ENCODE measurements around the gene GAP43.
A peak's percentile ranks its signal among the peaks of the same experiment; 100 is the strongest.

Gene GAP43

GRCh38 chr3:115627180-115628074, 4.1 kb downstream of the GAP43 start:
- DNase-seq (ENCODE audit: low read depth in 3 of 3, low spot score in 1 of 3), result no peak

GRCh38 chr3:115628075-115628412, 4.7 kb downstream of the GAP43 start:
- DNase-seq (ENCODE audit: low read depth in 3 of 3, low spot score in 1 of 3), result no peak

GRCh38 chr3:115630850-115631249, 7.5 kb downstream of the GAP43 start:
- DNase-seq (ENCODE audit: low read depth in 3 of 3, low spot score in 1 of 3), result no peak

GRCh38 chr3:115632026-115632425, 8.7 kb downstream of the GAP43 start:
- no peak for DNase-seq (ENCODE audit: low read depth in 3 of 3, low spot score in 1 of 3)

- DNase-seq (ENCODE audit: low read depth in 3 of 3, low spot score in 1 of 3), result no peak
These were observed 10.2 kb downstream of the GAP43 start for GRCh38 chr3:115633467-115633866.

- DNase-seq (ENCODE audit: low read depth in 3 of 3, low spot score in 1 of 3), result no peak
These were observed 10.7 kb downstream of the GAP43 start for GRCh38 chr3:115634052-115634451.

- DNase-seq (ENCODE audit: low read depth in 3 of 3, low spot score in 1 of 3), result no peak
These were observed 12.1 kb downstream of the GAP43 start for GRCh38 chr3:115635406-115635805.

GRCh38 chr3:115638241-115638640, 14.9 kb downstream of the GAP43 start:
- no peak for DNase-seq (ENCODE audit: low read depth in 3 of 3, low spot score in 1 of 3)

- no peak for DNase-seq (ENCODE audit: low read depth in 3 of 3, low spot score in 1 of 3)
These were observed 15.7 kb downstream of the GAP43 start for GRCh38 chr3:115638991-115639390.

GRCh38 chr3:115644391-115644790, 21.1 kb downstream of the GAP43 start:
- DNase-seq (ENCODE audit: low read depth in 3 of 3, low spot score in 1 of 3), result no peak

GRCh38 chr3:115646027-115646690, 22.8 kb downstream of the GAP43 start:
- no peak for DNase-seq (ENCODE audit: low read depth in 3 of 3, low spot score in 1 of 3)

- no peak for DNase-seq (ENCODE audit: low read depth in 3 of 3, low spot score in 1 of 3)
These were observed 25.2 kb downstream of the GAP43 start for GRCh38 chr3:115648559-115648958.

- no peak for DNase-seq (ENCODE audit: low read depth in 3 of 3, low spot score in 1 of 3)
These were observed 27.8 kb downstream of the GAP43 start for GRCh38 chr3:115651087-115651486.

GRCh38 chr3:115651599-115651998, 28.3 kb downstream of the GAP43 start:
- DNase-seq (ENCODE audit: low read depth in 3 of 3, low spot score in 1 of 3), result no peak

GRCh38 chr3:115652738-115653137, 29.4 kb downstream of the GAP43 start:
- no peak for DNase-seq (ENCODE audit: low read depth in 3 of 3, low spot score in 1 of 3)

GRCh38 chr3:115655761-115656282, 32.5 kb downstream of the GAP43 start:
- no peak for DNase-seq (ENCODE audit: low read depth in 3 of 3, low spot score in 1 of 3)

- no peak for DNase-seq (ENCODE audit: low read depth in 3 of 3, low spot score in 1 of 3)
These were observed 33.9 kb downstream of the GAP43 start for GRCh38 chr3:115657168-115657567.

GRCh38 chr3:115658032-115658336, 34.7 kb downstream of the GAP43 start:
- DNase-seq (ENCODE audit: low read depth in 3 of 3, low spot score in 1 of 3), result no peak

GRCh38 chr3:115658337-115659181, 35.2 kb downstream of the GAP43 start:
- DNase-seq (ENCODE audit: low read depth in 3 of 3, low spot score in 1 of 3), result peak; percentile 19 to 50 (median 40)

- DNase-seq (ENCODE audit: low read depth in 3 of 3, low spot score in 1 of 3), result no peak
These were observed 36.2 kb downstream of the GAP43 start for GRCh38 chr3:115659253-115660220.
